Progenitor cell of endocrine pancreas (in vitro differentiated cells): ENCODE measurements around the gene ENKUR. TPM values are rescaled to one million over a fixed set of nuclear protein-coding genes. Genes with fewer than 3 reads are reported as not detected.

Source experiments
- DNase-seq: peaks from one replicate; pipeline ENCODE4 v3.0.0; 2021; ENCODE audit warnings: low spot score; ENCODE audit not compliant: unreplicated experiment
- H3K27ac Mint-ChIP-seq: 2 replicates; pipeline ENCODE4 v1.8.0; 2021; ENCODE audit warnings: mild to moderate bottlenecking, moderate library complexity, mixed read lengths
- H3K27me3 Mint-ChIP-seq: 2 replicates; pipeline ENCODE4 v1.8.0; 2021; ENCODE audit warnings: mixed read lengths
- H3K36me3 Mint-ChIP-seq: 2 replicates; pipeline ENCODE4 v1.8.0; 2022; ENCODE audit warnings: mixed read lengths; ENCODE audit not compliant: insufficient read depth
- H3K4me1 Mint-ChIP-seq: 2 replicates; pipeline ENCODE4 v1.8.0; 2021; ENCODE audit warnings: low read depth, mixed read lengths
- H3K4me3 Mint-ChIP-seq: 2 replicates; pipeline ENCODE4 v1.8.0; 2021; ENCODE audit warnings: low read depth, mild to moderate bottlenecking, moderate library complexity, mixed read lengths
- H3K9me3 Mint-ChIP-seq: 2 replicates; pipeline ENCODE4 v1.8.0; 2021; ENCODE audit warnings: low read depth, mixed read lengths
- CTCF ChIP-seq: fragments of 200-600 bp; sonication (generic); IDR thresholded peaks from one replicate; pipeline ENCODE4 v1.5.0; 2021; ENCODE audit warnings: antibody characterized with exemption, mild to moderate bottlenecking; ENCODE audit not compliant: unreplicated experiment
- total RNA-seq: library from RNA; stranded (reverse); gene quantifications from 2 replicates; pipeline ENCODE4 v1.2.1, GENCODE V29; 2021

Gene ENKUR
- total RNA-seq, 1 donor from 2014 or later: 0.46 TPM

GRCh38 chr10:25028711-25029110 lies 12.8 kb upstream of the ENKUR start:
- DNase-seq: no peak
- H3K27me3 Mint-ChIP-seq: no peaks in the 10 kb centered on the region
- H3K9me3 Mint-ChIP-seq: peaks cover 6% of the 10 kb centered on the region
- H3K4me3 Mint-ChIP-seq: no peak overlapping the region
- no peak for TF ChIP-seq CTCF
- H3K4me1 Mint-ChIP-seq: peaks cover 7% of the 10 kb centered on the region
- peaks cover 1% of the 10 kb centered on the region for H3K36me3 Mint-ChIP-seq
- H3K27ac Mint-ChIP-seq: no peak overlapping the region

- Mint-ChIP-seq H3K4me3 (no peak overlapping the region), H3K36me3 (peaks cover 5% of the 10 kb centered on the region), H3K27ac (no peak overlapping the region), H3K9me3 (peaks cover 6% of the 10 kb centered on the region), H3K27me3 (no peaks in the 10 kb centered on the region), H3K4me1 (peaks cover 7% of the 10 kb centered on the region)
- no peak for TF ChIP-seq CTCF
- no peak for DNase-seq
Observed at GRCh38 chr10:25026463-25026862, 10.5 kb upstream of the ENKUR start.

- H3K27me3 Mint-ChIP-seq: no peaks in the 10 kb centered on the region
Observed at GRCh38 chr10:25024528-25024927, 8.6 kb upstream of the ENKUR start.

GRCh38 chr10:25023278-25023677 lies 7.3 kb upstream of the ENKUR start:
- H3K4me3 Mint-ChIP-seq: no peak overlapping the region

More at GRCh38 chr10:25024528-25024927, 8.6 kb upstream of the ENKUR start:
- H3K27ac Mint-ChIP-seq: no peak overlapping the region
- peaks cover 3% of the 10 kb centered on the region for H3K9me3 Mint-ChIP-seq
- peaks cover 5% of the 10 kb centered on the region for H3K36me3 Mint-ChIP-seq
- no peak for DNase-seq
- TF ChIP-seq CTCF: no peak
- peaks cover 7% of the 10 kb centered on the region for H3K4me1 Mint-ChIP-seq
- no peak overlapping the region for H3K4me3 Mint-ChIP-seq

GRCh38 chr10:25018703-25019102 lies 2.7 kb upstream of the ENKUR start:
- H3K4me1 Mint-ChIP-seq: peaks cover 9% of the 10 kb centered on the region
- H3K36me3 Mint-ChIP-seq: peaks cover 4% of the 10 kb centered on the region
- DNase-seq: no peak
- no peak for TF ChIP-seq CTCF
- no peak overlapping the region for H3K4me3 Mint-ChIP-seq
- no peaks in the 10 kb centered on the region for H3K9me3 Mint-ChIP-seq
- H3K27me3 Mint-ChIP-seq: no peaks in the 10 kb centered on the region
- no peak overlapping the region for H3K27ac Mint-ChIP-seq

More at GRCh38 chr10:25023278-25023677, 7.3 kb upstream of the ENKUR start:
- no peak for DNase-seq
- Mint-ChIP-seq H3K27ac (no peak overlapping the region), H3K9me3 (no peaks in the 10 kb centered on the region), H3K27me3 (no peaks in the 10 kb centered on the region), H3K36me3 (peaks cover 5% of the 10 kb centered on the region), H3K4me1 (peaks cover 7% of the 10 kb centered on the region)
- no peak for TF ChIP-seq CTCF
